Left forelimb (tissue), 1 donor: ENCODE data around the gene EFHC1.

Source experiments
- DNase-seq: peaks from one replicate; pipeline ENCODE4 v3.0.0-alpha.2; 2018; ENCODE audit warnings: low spot score

The EFHC1 gene

GRCh38 chr6:52539607-52540006 lies 119.5 kb downstream of the EFHC1 start:
- DNase-seq: no peak

- DNase-seq: no peak
These were observed 120.3 kb downstream of the EFHC1 start for GRCh38 chr6:52540286-52540902.

- no peak for DNase-seq
These were observed 121.0 kb downstream of the EFHC1 start for GRCh38 chr6:52541135-52541534.

- DNase-seq: no peak
These were observed 123.1 kb downstream of the EFHC1 start for GRCh38 chr6:52543262-52543661.

- no peak for DNase-seq
These were observed 123.8 kb downstream of the EFHC1 start for GRCh38 chr6:52543729-52544601.

- DNase-seq: no peak
These were observed 124.7 kb downstream of the EFHC1 start for GRCh38 chr6:52544602-52545405.

GRCh38 chr6:52545406-52546119 lies 125.4 kb downstream of the EFHC1 start:
- DNase-seq: no peak

GRCh38 chr6:52546192-52546591 lies 126.0 kb downstream of the EFHC1 start:
- DNase-seq: no peak

- no peak for DNase-seq
These were observed 126.5 kb downstream of the EFHC1 start for GRCh38 chr6:52546678-52547077.

- no peak for DNase-seq
These were observed 127.7 kb downstream of the EFHC1 start for GRCh38 chr6:52547647-52548352.

- DNase-seq: no peak
These were observed 128.2 kb downstream of the EFHC1 start for GRCh38 chr6:52548353-52548713.

- DNase-seq: no peak
These were observed 128.9 kb downstream of the EFHC1 start for GRCh38 chr6:52548999-52549398.

- no peak for DNase-seq
These were observed 129.3 kb downstream of the EFHC1 start for GRCh38 chr6:52549428-52549827.

- DNase-seq: no peak
These were observed 130.0 kb downstream of the EFHC1 start for GRCh38 chr6:52550014-52550575.

GRCh38 chr6:52550870-52551269 lies 130.7 kb downstream of the EFHC1 start:
- no peak for DNase-seq

- peak; percentile 78 for DNase-seq
These were observed 131.5 kb downstream of the EFHC1 start for GRCh38 chr6:52551483-52552277.

GRCh38 chr6:52552278-52552643 lies 132.1 kb downstream of the EFHC1 start:
- DNase-seq: no peak

- no peak for DNase-seq
These were observed 133.0 kb downstream of the EFHC1 start for GRCh38 chr6:52553158-52553557.

GRCh38 chr6:52553719-52554118 lies 133.6 kb downstream of the EFHC1 start:
- no peak for DNase-seq

GRCh38 chr6:52554684-52555280 lies 134.6 kb downstream of the EFHC1 start:
- DNase-seq: no peak
